ENCODE data around the gene PLIN5.
"Not testable (repeated sequence)": the region's sequence is repeated elsewhere in the genome, so short reads cannot be mapped to it uniquely, and the experiment has no call there.

PLIN5 gene

DNA sequence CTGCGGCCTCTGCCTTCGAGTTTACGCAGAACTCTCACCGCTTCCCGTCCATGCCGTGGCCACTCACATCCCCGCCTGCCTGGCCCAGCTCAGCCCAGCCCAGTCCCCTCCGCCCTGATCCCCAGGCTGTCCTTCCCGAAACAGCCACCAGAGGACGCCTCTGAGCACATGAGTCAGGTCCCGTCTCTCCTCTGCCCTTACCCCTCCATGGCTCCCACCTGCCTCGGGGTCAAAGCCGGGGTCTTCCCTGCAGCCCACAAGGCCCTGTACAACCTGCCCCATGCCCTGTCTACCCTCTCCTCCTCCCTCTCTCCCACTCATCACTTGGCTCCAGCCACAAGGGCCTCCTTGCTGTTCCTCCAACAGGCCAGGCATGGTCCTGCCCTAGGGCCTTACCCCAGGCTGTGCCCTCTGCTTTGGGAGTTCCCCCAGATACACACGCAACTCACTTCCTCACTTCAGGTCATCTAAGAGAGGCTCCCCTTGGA, 32.6 kb upstream of the PLIN5 start:
- no peak for DNase-seq

GRCh38 chr19:4566402-4567051, 31.5 kb upstream of the PLIN5 start:
- DNase-seq, result no peak

- DNase-seq, result not testable (repeated sequence)
Observed at GRCh38 chr19:4563562-4563961, 28.5 kb upstream of the PLIN5 start.

- not testable (repeated sequence) for DNase-seq
Observed at GRCh38 chr19:4562085-4562484, 27.1 kb upstream of the PLIN5 start.

GRCh38 chr19:4559569-4559968, 24.5 kb upstream of the PLIN5 start, which contains the start of gene SEMA6B:
Gene SEMA6B, minus strand, starts transcription at chr19:4559684. Its CDS starts 1,227 bp downstream, at chr19:4558457.
- DNase-seq, result no peak

GRCh38 chr19:4557971-4558941, 23.2 kb upstream of the PLIN5 start:
- DNase-seq, result no peak

DNA sequence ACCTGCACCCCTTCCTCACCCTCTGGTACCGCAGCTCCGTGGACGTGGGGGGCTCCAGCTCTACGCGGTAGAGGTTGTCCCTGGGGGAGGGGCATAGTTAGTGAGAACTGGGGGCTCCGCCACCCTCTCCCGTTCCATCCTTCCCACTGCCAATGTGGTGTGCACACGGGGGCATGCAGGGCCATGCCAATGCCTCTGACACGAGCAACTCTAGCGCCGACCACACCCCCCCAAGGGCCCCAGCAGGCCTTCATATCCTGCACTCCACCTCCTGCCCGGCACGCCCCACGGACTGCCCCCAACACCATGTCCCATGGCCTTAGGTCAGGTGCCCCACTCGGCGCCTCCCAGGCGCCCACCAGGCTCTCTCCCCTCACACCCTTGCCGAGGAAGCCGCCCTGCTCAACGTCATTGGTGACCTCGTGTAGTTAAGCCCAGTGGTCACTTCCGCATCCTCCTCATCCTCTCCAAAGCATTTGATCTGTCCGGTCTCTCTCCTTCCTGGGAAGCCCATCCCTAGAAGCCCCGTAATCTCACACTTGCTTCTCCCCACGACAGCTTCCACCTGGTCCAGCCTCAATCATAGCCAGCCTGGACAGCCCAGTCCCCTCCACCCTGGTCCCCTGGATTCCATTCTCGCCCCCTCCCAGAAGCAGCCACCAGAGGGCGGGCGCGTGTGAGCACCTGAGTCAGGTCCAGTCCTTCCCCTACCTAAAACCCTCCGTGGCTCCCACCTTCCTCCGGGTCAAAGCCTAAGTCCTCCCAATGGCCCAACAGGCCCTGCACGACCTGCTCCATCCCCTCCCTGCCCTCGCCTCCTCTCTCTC, 22.3 kb upstream of the PLIN5 start:
- DNase-seq, result no peak

- DNase-seq, result no peak
Observed at GRCh38 chr19:4556597-4557127, 21.6 kb upstream of the PLIN5 start.

DNA sequence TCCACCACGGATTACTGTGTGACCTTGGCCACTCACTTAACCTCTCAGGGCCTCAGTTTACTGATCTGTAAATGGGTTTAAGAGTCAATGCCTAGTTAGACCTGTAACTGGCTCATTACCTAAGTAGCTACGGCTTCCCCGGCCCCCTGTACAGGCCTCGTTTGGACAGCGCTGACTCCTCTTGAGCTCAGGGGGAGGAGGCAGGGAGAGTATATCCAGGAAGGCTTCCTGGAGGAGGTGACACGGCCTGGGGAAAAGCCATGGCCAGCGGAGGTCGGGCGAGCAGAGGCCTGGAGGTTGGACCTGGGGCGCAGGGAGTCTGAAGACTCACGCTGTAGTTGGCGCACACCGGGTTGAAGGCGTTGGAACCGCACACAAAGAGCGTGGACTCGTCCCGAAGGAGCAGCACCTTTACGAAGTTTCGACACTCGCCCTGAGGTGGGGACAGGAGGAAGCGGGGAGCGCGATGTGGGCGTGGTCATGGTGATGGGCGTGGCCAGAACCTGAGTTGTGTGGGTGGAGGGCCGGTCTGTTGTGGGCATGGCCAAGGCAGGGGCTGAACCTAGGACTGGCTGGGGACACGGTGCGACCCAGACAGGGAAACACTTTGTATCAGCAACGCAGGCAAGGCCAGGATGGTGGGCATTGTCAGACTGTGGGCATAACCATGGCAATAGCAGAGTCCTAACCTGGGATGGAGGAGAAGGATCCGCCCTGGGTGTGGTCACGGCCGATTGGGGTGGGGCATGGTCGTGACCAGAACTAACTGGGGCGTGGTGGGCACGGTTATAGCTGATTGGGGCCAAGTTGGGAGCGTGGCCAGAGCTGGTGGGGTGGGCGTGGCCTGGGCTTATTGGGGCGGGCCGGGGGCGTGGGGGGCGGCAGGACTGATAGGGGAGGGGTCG, 20.9 kb upstream of the PLIN5 start:
- DNase-seq, result no peak

- DNase-seq, result no peak
Observed at GRCh38 chr19:4554717-4555116, 19.7 kb upstream of the PLIN5 start.

DNA sequence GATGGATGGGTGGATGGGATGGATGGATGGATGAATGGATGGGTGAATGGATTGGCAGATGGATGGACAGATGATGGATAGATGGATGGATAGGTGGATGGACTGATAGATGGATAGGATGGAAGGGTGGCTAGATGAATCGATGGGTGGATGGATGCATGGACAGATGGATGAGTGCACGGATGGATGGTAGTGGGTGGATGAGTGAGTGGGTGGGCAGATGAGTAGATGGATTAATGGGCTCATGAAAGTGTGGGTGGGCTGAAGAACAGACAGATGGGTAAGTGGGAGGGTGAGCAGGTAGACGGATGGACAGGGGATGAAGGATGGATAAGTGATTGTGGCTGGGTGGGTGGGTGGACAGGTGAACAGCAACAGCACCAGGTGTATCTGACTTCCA, 18.8 kb upstream of the PLIN5 start:
- DNase-seq, result no peak

DNA sequence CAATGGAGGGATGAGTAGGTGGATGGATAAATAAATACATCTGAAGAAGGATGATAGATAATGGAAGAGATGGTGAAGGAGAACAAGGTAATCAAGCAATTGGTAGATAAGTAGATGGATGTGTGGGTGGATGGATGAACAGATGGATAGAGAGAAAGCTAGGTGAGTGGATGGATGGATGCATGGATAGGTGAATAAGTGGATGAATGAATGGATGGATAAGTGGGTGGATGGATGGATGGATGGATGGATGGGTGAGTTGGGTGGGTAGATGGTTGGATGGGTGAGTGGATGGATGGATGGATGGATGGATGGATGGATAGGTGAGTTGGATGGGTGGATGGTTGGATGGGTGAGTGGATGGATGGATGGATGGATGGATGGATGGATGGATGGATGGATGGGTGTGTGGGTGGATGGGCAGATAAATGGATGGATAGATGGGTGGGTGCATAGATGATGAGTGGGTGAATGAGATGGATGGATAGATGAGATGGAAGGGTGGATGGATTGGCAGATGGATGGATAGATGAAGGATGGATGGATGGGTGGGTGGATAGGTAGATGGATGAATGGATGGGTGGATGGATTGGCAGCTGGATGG, 18.2 kb upstream of the PLIN5 start:
- no peak for DNase-seq

- DNase-seq, result no peak
Observed at GRCh38 chr19:4552525-4552819, 17.4 kb upstream of the PLIN5 start.

- DNase-seq, result no peak
Observed at GRCh38 chr19:4550479-4551050, 15.5 kb upstream of the PLIN5 start.

DNA sequence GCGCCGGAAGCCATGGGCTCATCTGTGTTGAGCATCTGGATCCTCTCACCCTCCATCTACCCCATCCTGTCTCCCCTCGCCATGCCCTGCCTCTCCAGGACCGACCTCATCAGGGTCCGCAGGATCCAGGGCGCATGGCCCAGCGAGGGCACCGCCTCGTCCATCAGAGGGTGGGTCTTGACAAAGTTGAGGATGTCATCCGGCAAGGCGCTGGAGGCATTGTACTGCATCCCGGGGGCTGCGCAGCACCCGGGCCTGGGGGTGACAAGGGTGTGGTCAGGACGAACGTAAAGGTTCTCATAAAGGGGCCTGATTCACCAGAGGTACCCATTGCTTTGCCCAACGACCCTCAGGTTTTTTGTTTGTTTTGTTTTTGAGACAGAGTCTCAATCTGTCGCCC, 15.0 kb upstream of the PLIN5 start:
- DNase-seq, result no peak

- no peak for DNase-seq
Observed at GRCh38 chr19:4548238-4548584, 13.2 kb upstream of the PLIN5 start.

- DNase-seq, result no peak
Observed at GRCh38 chr19:4547303-4548237, 12.5 kb upstream of the PLIN5 start.

DNA sequence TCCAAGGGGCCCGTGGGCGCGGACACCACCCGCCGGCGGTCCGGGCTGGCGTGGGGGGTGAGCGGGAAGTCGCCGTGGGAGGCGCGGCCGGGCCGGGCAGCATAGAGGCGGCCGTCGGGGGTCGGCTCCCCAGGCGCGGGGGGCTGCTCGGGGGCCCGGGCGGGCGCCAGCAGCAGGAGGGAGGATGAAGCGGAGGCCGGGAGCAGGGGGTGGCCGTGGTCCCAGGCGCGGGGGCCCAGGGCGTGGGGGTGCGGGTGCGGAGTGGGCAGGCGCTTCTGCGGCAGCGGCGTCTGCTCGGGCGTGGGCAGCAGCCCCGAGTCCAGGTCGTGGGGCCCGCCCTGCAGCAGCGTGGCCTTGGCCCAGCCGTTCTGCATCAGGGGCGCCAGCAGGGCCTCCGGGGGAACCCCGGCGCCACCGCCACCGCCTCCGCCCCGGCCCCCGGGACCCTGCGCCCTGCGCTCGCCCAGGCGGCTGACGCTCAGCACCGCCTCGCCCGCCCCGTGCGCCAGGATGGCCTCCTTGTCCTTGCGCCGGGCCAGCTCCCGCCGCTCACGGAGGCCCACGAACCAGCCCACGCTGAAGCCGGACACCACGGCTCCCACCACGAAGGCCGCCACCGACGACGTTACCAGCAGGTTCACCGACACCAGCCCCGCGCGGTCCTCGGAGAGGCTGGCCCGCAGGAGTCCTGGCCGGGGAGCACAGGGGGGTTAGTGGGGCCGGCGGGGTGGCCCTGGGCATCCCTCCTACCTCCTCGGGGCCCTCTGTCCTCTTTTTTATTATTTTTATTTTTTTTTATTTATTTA, 9.0 kb upstream of the PLIN5 start:
- no peak for DNase-seq

All from NCI-H2081 treated with DMSO at 0.1 percent for 48 hours (cell line).